NCI-H526 (cell line): ENCODE results near the gene GALR2.
"Not testable (repeated sequence)": the region's sequence is repeated elsewhere in the genome, so short reads cannot be mapped to it uniquely, and the experiment has no call there.

Experiments used
- DNase-seq, 2 experiments: peaks; one replicate each; lab custom pipeline; 2025; lab: John Stamatoyannopoulos, UW

Gene GALR2

DNA sequence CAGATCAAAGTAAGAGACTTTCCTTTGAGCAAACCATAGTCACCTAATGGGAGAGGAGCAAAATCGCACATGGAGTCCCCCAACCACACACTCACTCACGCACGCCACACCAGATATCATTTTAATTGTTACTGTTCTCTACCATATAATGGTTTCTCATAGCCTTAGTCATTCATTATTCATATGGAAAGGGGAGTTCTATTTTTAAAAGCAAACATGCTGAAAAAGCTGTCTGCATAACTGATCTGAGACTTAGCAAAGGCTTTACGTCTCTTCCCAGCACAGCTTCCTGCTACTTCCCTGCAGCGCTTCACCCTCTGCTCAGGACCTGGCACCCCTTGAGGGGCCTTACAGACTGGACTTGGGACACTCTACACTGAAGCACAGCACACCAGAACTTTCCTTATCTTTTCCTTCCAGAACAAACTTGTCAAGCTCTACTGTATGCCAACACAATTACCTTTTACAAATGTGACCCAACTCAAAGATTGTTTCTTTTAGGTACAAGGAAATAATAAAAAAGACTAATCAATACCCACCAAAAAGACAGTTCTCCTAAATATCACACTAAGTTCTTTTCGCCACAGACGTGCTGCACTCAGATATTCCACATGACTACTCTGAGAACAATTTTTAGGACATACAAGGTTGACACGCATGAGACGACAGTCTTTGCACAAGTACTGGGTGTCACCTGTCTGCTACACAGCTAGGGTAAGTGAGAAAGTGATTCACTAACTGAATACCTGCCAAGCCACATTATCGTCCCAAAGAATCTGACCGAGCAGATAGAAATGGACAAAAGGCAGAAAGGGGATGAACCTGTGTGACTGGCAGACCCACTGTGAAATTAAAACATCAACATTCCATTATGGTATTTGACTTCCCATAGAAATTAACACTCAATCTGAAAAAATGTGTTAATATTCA lies 23.8 kb upstream of the GALR2 start:
- no peak for DNase-seq

DNA sequence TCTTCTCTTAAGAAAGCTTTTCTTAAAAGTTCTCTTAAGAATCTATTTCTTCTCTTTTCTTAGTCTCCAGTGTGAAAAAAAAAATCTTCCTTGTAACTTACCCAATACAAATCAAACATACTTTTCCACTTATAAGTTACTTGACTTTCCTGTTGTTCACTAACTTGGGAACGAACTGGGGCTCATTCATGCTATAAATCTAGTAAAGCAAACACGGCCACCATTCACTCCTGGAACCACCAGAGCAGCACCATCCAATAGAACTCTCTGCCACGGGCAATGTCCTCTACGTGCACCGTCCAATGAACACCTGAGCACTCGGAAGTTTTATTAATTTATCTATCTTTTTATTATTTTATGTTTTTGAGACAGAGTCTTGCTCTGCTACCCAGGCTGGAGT lies 23.0 kb upstream of the GALR2 start:
- DNase-seq = no peak

DNA sequence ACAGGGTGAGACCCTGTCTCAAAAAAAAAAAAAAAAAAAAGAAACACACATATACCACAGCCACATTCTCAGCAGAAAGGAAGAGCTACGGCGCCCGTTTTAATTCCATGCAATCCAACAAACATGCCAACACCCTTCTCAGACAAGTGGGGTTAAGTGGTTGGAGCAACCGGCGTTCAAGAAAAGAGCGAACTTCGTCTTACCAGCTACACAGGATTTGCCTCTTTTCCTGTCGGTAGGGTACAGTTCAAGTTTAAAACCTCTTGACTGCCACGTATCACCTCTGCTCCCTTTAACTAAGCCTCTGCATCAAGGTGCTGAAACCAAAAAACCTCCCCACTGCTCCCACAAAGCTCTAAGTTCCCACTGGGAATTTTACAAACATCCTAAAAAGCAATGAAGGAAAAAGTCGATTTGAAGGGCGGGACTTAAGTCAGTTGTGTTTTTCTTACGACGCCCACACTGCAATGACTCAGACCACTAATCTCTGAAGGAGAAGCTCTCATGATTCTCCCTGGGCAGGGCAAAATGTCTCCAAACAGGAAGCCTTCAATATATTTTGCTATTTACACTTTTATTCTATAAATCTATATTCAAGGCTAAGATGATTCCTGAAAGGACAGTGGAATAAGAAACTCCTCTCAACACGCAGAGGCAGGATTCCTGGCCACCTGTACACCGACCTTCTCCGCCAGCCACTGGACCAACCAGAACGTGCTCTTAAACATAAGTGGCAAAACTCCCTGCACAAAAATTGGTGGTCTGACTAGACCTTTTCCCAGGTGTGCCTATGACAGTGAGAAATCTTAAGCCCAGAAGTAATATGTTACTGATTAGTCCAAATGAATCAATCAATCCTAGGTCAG lies 21.1 kb upstream of the GALR2 start:
- DNase-seq = no peak

DNA sequence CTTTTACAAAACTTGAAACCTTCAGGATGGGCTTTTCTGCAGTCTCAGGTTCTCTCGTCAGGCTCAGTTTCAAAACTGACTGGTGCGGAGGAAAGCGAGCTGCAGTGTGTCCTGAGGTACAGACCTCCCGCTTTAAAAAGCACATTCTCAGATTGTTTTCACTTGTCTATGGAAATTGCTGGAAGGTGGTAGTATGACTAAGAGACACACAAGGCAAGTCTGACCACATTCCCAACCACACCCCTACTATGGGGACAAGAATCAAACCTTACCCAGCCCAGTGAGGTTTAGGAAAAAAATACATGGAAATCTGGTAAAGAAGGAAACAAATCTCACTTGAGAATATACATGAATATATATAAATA lies 20.5 kb upstream of the GALR2 start:
- no peak for DNase-seq

DNA sequence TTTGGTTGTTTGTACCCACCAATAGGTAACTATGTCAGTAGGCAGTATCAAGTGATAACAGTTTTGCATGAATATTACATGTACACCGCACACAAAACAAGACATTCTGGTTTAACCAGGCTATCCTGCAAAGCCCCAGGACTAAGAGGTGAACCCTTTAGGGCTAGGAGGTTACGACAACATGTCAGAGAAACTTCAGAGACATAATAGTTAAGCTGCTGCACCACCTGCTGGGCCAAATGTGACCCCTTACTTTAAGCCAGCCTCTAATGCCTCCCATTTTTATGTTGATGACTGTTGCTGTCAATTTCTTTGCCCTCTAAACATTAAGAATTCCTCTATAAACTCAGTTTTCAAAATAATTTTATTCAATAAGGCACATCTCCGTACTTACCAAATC lies 17.7 kb upstream of the GALR2 start:
- DNase-seq = peak in 1 of 2 experiments; percentile 34

DNA sequence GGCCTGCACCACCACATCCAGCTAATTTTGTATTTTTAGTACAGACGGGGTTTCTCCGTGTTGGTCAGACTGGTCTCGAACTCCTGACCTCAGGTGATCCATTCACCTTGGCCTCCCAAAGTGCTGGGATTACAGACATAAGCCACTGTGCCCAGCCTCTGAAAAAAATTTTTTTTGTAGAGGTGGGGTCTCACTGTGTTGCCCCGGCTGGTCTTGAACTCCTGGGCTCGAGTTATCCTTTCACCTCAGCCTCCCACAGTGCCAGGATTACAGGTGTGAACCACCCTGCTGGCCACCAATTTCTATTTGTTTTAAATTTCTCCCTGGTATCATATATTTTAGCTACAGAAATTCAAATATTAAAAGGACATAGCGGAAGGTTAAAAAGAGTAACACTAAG lies 16.3 kb upstream of the GALR2 start:
- DNase-seq = not testable (repeated sequence)

DNA sequence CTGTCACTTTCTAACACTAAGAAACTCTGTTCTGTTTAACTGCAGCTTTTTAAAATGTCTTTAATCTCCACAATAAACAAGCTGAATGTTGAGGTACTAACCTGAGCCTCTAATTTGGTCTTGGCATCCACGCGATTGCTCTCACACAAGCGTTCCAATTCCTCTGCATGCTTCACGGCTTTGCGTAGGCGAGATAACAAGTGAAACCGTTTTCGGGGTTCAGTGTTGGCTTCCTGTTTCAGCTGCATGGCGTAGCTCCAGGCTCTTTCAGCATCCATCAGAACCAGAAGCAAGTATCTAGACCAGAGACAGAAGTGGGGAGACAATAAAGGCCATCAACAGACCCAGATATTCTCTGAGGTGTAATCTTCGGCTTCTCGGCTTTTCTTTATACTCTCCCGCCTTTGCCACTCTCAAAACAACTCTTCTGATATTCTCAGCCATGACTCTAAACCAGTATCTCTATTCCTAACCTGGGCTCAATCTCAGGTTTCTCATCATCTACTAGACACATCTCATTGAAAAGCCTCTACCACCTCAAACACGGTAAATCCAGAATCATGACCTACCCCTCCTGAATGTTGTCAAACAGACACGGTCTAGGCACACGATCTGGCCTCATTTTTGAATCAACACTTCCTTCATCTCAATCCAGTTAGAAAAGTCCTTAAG lies 10.6 kb upstream of the GALR2 start:
- no peak for DNase-seq

DNA sequence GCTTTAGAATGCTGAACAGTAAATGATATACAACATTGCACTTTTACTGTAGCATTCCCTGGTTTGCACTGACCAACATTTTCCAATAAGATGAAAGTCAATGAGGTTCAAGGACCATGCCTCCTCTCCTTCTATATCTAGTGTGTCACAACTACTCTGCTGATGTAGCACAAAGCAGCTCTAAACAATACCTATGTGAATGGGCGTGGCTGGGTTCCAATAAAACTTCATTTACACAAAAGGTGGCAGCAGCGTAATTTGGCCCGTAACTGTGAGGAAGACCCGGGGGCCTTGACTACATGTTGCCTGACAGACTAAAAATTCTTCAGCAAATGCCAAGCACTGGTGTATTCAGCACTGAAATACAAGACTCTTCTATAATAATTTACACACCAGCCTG lies 8.8 kb upstream of the GALR2 start:
- DNase-seq = no peak

DNA sequence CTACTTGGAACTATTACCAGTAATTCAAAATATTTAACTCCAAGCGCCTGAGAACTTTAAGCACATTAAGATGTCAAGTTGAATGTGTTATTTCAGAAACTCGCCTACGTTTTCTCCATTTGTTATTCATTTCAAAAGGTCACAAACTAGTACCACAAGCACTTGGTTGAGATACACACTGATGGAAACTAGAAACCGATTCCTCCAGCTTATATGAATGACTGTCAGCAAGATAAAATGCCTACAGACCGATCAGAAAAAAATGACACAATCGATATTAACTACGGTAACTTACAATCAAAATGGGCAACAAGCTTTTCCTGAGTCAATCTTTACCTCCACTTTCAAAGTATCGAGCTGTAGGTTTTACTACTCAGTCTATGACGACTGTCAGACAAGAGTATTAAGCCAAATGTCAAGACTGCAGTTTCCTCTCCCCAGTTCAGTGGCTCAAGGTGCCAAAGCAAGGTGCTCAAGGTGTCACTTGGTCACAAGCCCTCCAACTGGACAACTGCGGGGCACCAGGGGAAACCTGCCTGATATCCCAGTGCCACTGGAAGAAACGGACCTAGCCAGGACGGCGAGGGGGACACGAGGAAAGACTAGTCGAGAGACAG lies 2.9 kb upstream of the GALR2 start:
- DNase-seq = no peak

DNA sequence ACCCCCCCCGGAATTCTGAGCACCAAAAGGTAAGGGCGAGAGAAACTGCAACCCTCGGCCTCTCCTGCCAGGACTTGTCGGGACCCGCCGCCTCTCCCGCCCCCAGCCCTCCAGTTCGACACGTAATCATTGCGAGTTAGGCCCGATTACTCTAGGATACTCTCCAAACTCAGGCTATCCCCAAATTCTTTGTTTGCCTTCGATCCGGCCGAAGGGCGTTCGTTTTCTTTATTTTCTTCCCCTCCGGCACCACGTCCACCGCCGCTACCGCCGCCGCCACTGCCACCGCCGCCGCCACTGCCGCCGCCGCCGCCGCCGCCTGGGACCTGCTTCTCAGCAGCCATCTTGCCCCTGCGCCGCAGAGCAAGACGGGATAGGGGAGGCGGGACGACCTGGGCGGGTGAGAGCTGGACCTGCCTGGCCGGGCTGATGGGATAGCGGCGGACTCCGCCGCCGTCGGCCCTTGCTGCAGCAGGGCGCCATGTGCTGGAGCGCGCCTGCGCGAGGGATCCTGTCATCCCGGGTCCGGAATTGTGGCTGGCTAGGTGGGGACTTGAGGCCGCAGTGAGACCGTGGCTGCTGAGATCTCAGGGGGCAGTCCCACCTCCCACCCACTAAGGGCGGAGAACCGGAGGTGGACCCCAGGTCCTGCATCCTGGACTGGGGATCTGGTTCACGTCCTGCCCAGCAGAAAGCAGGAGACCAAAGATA lies 2.3 kb upstream of the GALR2 start, which contains the start of gene SRP68:
Gene SRP68 (minus strand): TSS at position 370 of the 711 bp plus-strand sequence. CDS start 26 bp downstream, at position 344.
- DNase-seq = peak; percentile 78 to 96

DNA sequence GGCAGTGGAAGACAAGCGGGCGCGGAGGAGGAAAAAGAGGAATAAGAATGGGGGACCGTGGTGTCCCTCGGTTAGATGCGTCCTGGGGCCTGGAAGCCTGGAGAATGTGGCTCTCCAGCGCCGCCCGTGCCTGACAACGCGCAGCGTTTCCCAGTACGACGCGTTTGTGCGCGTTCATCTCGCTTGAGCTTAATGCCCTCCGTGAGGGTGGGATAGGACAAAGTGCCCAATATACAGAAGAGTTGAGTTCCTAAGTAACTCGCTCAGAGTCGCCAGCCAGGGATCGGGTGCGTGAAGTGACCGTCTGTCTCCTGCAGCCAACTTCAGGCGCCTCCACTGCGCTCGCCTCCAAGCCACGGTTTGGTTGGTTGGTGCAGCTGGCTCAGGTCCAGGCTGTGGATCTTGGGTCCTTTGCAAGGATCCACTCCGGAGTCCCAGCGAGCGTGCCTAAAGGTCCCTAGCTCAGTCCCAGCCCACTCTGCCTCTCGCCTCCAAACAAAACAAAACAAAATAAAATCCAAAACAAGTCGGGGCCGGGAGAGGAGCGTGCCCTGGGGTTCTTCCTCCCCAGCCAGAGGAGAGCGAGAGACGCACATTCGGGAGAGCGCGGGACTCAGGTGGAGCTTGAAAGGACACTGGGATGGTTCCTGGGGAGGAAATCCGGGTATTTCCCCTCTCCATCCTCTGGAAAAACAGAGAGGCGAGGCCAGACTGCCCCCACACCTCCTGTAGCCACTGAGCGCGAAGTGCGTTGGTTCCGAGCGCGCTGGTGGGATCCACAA lies 974 bp downstream of the GALR2 start:
- DNase-seq = peak in 1 of 2 experiments; percentile 51

DNA sequence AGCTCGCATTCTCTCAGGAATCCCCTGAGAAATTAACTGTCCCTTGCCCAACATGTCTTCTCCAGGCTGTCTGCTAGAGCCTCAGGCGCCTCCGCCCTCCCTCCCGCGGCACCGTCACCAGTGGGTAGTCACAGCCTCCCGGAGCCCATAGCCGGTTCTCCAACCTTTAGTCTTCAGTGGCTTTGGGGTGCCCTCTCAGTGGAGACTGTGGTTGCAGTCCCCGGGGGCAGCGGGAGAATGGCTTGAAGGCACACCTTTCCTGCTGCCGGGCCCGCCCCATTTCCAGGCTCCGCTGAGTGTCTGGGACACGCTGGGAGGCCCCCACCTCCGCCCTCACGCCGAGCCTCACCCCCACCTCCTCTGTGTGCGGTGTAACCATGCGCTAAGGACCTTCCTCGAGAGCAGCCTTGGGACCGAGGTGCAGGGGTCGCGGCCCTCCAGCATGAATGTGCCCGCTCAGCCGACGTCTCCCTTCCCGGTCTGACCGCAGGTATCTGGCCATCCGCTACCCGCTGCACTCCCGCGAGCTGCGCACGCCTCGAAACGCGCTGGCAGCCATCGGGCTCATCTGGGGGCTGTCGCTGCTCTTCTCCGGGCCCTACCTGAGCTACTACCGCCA lies 1.7 kb downstream of the GALR2 start:
- DNase-seq = peak in 1 of 2 experiments; percentile 37

DNA sequence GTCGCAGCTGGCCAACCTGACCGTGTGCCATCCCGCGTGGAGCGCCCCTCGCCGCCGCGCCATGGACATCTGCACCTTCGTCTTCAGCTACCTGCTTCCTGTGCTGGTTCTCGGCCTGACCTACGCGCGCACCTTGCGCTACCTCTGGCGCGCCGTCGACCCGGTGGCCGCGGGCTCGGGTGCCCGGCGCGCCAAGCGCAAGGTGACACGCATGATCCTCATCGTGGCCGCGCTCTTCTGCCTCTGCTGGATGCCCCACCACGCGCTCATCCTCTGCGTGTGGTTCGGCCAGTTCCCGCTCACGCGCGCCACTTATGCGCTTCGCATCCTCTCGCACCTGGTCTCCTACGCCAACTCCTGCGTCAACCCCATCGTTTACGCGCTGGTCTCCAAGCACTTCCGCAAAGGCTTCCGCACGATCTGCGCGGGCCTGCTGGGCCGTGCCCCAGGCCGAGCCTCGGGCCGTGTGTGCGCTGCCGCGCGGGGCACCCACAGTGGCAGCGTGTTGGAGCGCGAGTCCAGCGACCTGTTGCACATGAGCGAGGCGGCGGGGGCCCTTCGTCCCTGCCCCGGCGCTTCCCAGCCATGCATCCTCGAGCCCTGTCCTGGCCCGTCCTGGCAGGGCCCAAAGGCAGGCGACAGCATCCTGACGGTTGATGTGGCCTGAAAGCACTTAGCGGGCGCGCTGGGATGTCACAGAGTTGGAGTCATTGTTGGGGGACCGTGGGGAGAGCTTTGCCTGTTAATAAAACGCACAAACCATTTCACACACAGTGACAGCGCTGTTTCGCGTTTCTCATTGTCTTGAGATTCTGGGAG lies 2.4 kb downstream of the GALR2 start:
- peak in 1 of 2 experiments; percentile 40 for DNase-seq

DNA sequence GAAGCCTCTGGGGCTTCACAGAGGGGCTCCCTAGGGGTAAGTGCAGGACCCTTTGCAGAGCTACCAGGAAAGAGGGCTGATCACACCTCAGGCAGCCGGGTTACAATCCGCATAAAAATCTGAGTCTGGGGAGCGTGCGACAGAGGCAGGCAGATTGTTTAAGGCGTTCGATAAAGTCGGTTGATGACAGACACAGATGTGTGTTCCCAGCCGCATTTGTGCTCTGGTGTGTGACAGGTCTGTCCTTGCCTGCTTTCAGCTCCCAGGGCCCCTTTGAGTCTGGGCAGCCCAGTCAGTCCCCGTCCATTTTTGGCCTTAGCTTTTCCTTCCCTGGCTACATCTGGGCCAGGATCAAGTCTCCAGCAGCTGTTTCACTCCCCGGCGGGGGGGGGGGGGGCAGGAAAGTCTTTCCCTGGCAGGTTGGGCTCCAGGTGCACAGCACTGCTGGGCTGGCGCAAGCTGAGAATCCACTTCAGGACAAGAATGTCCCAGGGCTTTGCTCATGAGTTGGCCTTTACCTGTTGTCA lies 3.1 kb downstream of the GALR2 start:
- DNase-seq = peak in 1 of 2 experiments; percentile 36

DNA sequence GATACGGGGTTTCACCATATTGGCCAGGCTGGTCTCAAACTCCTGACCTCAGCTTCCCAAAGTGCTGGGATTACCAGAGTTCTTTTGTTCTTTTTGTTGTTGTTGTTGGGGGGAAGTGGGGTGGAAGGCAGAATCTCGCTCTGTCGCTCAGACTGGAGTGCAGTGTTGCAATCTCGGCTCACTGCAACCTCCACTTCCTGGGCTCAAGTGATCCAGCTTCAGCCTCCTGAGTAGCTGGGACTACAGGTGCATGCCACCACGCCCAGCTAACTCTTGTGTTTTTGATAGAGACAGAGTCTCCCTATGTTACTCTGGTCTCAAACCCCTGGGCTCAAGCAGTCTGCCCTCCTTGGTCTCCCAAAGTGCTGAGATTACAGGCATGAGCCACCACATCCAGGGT lies 3.8 kb downstream of the GALR2 start:
- DNase-seq = not testable (repeated sequence)

DNA sequence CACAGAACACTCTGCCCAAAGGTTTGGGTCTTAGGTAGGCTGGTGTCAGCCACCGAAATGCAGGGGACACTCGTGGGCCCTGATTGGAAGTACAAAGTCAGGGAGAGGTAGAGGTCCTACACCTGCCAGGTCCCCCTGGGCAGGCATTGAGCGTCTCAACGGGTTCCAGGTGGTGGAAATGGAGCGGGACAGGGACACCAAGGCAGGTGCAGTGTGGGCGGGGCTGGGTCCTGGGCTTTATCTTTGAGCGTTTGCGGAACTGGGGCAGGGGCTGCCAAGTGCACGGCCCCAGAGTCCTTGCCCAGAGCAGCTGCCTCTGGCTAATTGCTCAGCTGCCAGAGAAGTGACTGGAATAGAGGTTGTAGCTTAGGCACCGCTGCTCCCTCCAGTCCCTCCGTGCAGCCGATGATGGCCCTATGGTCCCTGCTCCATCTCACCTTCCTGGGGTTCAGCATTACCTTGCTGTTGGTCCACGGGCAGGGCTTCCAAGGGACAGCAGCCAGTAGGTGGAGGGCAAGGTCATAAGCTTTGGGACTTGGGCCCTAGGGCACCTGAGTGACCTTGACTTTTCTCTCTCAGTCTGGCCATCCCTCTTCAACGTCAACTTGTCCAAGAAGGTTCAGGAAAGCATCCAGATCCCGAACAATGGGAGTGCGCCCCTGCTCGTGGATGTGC lies 4.4 kb downstream of the GALR2 start, which contains the start of gene ZACN:
Gene ZACN (plus strand): TSS at position 323 of the 675 bp plus-strand sequence. CDS start 83 bp downstream, at position 406.
- DNase-seq = peak in 1 of 2 experiments; percentile 37

DNA sequence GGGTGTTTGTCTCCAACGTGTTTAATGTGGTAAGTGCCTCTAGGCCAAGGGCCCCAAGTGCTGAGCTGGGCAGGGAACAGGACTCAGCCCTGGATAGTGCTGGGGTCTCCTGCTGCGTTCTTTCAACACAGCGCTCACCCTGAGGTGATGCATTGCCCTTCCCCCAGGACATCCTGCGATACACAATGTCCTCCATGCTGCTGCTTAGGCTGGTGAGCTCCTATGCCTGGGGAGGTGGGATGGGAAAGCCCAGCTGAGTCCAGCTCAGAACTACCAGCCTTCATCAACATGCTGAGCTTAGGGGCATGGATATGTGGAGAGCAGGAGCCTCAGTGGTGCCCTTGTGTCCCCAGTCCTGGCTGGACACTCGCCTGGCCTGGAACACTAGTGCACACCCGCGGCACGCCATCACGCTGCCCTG lies 5.0 kb downstream of the GALR2 start:
- DNase-seq = no peak
